HG03571 (cell line): ENCODE measurements around the gene COL25A1.
"Not testable (repeated sequence)": the region's sequence is repeated elsewhere in the genome, so short reads cannot be mapped to it uniquely, and the experiment has no call there.

Experiments used
- ATAC-seq: cut with Tn5 transposase; IDR thresholded peaks from one replicate; pipeline ENCODE4 v1.9.1; 2021; ENCODE audit not compliant: unreplicated experiment

The COL25A1 gene

GRCh38 chr4:108881986-108882385 is 420.5 kb downstream of the COL25A1 start:
- ATAC-seq = no peak

DNA sequence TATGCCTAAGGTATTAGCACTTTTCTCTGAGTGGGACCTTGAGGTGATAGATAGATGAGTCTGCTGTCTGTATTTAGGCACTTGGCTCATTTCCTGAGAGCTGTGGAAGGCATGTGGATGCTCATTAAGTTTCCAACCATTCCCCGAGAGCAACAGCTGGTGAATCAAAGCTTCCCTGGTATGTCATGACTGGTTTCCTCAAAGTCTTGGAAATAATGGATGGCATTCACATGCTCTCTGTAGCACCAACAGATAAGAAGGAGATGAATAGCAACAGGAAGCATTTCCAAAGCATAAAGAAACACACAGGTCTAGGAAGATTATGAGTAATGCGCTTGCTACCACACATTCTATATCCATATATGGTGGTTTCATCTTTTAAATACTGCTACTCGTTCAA is 421.3 kb downstream of the COL25A1 start:
- no peak for ATAC-seq

DNA sequence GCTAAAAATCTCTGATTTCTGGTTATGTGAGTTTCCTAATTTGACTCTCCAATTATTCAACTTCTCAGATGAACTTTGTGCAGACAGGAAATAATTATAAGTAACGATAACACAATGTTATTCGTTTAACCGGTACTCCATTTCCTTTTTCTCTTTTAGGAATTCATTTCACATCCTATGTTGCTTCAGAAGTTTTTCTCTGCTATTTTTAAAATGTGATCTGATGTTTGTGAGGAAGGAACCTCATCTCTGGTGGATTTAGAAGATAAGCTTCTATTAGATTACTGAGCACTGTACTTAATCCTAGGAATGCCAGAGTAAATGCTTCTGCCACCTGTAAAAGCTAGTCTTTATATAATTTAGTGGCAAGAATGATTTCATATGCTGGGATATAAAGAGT is 423.7 kb downstream of the COL25A1 start:
- no peak for ATAC-seq

- ATAC-seq = no peak
Measured at GRCh38 chr4:108877821-108878220, 424.6 kb downstream of the COL25A1 start.

DNA sequence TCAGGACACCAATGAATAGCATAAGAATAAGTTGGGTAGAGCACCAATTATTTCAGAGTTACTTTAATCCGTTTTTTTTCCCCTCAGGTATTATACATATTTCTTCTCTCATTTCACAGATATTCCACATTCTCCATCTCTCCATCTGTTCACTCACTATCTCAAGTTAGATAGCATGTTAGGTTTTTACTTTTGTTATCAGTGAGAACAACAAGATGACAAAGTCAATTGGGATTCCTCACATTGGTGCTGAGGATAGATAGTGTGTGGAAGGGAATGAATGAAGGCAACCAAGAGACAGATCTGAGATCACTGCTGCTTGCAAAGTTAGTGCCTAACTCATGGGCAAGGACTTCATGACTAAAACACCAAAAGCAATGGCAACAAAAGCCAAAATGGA is 427.7 kb downstream of the COL25A1 start:
- ATAC-seq = no peak

- ATAC-seq = not testable (repeated sequence)
Measured at GRCh38 chr4:108869970-108870369, 432.5 kb downstream of the COL25A1 start.

- ATAC-seq = no peak
Measured at GRCh38 chr4:108868606-108869227, 433.7 kb downstream of the COL25A1 start.

DNA sequence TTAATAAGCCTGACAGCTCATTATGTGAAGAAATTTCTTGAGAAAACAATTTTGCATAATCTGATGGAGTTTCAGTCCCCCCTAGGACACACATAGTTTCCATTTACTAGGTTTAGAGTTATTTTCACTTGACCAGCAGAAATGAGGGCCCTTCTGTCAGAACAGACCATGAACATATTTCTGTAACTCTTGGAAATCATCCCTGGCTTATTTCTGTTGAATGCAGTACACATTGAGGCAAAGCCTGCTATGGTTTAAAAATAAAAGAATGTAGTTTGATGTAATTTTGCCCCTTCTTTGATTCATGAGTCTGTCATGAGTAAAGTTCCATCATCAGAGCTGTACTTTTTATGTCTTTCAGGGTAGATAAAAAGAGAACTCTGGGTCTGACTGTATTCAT is 435.0 kb downstream of the COL25A1 start:
- no peak for ATAC-seq

DNA sequence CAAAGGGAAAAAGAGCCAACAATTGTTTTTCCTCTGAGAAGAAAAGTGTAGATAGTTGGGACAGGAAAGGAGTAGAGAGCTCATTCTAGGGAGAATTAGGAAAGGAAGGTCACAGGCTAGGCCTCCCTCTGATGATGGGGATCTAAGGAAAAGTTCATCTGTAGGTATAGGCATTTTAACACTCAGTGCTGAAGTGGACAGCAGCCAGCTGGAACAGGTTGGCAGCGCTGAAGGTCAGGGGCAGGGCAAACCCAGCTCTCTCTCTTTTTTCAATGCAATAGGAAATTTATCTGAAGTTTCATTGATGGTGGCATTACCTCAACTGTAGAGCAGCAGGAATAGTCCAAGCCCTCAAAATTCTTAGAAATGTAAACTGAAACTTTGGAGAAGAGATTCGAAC is 441.1 kb downstream of the COL25A1 start:
- no peak for ATAC-seq

DNA sequence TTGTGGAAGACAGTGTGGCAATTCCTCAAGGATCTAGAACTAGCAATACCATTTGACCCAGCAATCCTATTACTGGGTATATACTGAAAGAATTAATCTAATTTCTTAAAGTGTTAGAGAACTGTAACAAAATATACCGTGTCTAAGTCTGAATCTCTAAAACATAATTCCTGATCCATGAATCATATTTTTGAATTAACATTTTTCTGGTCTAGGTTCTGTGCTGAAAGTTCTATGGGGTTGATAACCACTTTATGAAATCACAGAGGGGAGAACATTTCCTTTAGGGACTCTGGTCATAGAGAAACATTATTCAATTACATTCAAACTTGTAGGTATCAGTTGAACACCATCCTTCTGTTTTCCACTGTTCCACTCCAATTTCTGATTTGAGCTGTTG is 447.7 kb downstream of the COL25A1 start:
- no peak for ATAC-seq

- no peak for ATAC-seq
Measured at GRCh38 chr4:108852691-108853090, 449.8 kb downstream of the COL25A1 start.

GRCh38 chr4:108851366-108851765 is 451.1 kb downstream of the COL25A1 start:
- no peak for ATAC-seq

DNA sequence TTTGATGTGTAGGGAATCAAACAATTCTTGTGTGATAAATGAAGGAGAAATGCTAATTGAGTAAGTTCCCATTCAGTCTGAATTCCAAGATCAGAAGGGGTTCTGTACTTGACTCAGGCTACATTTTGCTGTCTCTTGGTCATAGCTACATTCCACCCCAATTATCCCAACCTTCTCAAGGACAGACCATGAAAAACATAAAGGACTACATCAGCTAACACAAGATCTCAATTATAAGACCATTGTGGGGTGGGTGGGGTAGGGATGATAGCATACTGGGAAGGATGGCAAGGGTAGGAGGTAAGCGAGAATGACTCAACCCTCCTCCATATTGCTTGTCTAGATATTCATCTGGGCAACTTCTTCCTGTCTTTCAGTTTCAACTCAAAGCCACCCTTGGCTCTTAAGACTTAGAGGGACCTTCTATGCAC is 452.2 kb downstream of the COL25A1 start:
- peak; percentile 40 for ATAC-seq

DNA sequence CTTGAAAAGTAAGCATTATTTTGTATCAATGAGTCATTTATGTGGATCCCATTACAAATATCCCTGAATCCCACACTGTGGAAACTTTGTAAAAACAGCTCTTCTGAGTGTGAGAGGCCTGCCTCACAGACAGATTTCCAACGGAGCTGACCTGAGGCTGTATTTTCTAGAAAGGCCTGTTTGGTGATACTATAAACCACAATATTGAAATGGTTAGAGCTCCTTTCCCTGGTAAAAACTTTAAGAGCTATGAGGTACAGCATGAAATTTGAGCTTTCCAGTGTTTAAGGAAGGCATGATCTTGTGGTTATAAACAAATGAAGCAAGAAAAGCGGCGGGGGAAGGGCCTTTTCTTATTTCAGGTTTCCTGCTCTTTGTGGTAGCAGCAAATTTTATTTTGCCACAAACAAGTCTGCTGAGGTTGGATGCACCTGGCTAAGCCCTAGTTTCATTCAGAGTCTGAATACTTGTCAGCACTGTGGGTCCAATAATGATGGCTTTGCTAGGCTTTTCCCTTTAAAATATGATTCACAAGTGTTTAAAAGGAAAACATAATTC is 452.8 kb downstream of the COL25A1 start:
- peak; percentile 98 for ATAC-seq

DNA sequence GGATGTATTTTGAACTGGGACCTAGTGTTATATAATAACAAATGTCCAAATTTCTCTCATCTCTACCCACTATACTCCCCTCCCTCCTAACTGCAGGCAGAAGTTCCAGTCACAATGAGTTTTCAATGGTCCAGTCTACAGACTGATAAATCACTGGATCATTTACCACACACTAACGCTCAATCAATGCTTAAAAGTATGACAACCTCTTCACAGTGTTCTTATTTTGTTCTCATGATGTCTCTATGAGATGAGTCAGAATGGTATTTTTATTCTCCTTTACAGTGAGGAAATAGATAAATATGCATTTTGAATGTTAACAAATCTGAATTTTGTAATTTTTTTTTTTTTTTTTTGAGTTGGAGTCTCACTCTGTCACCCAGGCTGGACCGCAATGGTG is 455.9 kb downstream of the COL25A1 start:
- ATAC-seq = no peak

GRCh38 chr4:108840426-108840975 is 462.0 kb downstream of the COL25A1 start:
- no peak for ATAC-seq

DNA sequence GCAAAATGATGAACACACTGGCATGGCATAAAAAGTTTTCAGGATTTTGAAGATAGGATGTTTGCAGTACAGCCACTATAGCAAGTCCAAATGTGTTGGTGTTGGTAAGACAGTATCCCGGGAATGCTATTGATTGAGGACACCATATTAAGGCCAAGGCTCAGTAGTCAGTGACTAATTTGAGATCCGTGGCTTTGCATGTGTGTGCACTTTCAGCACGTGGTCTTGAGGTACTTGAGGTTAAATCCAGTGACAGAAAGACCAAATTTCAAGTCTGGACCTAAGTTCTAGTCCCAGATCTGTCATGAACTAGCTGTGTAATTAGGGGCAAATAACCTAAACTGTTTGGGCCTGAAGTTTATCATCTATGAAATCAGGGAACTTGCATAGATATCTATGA is 463.1 kb downstream of the COL25A1 start:
- ATAC-seq = no peak

DNA sequence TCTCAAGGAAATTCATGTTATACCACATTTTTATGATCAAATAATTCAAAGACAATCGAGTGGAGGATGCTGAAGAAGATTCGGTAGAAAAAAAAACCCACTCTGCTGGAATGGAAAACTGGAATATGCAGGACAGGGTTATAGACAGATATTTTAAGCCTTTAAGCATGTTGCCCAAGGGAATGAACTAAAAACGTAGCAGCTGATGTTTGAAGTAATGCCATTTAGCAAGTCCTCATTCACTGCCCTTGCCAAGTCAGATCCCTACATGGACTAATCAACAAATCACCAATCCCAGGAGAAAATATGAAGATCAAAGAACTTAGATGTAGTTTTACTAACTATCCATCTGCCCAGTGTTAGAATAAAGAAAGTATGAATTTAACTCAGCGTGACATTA is 464.0 kb downstream of the COL25A1 start:
- ATAC-seq = no peak

- no peak for ATAC-seq
Measured at GRCh38 chr4:108834835-108835384, 467.5 kb downstream of the COL25A1 start.

DNA sequence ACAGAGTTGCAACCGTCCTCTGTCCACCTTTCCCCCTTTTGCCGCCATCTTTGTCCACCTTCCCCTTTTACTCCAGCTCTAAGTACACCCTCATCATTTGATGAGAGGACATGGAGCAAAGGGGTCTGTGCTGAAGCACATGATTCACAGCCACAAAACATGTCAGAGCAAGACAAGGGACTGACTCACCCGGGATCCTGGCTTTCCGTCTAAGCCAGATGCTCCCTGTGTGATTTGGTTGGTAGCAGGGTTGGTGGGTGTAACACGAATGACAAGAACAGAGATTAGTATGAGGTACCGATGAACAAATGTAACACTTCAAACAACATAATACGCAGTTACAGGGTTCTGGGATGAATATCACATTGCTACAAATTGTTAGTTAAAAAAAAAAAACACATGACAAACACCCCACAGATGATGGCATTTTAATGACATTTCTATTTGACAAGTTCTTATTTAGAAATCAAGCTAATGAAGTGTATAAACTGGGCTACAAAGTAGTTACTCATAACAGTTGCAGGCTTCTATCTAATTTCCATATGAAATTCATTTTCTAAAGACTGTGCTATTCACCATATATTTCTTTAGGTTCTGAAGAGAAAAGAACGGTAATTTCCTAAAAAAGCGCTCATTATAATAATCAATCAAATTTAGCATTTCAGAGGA is 468.2 kb downstream of the COL25A1 start:
- no peak for ATAC-seq

DNA sequence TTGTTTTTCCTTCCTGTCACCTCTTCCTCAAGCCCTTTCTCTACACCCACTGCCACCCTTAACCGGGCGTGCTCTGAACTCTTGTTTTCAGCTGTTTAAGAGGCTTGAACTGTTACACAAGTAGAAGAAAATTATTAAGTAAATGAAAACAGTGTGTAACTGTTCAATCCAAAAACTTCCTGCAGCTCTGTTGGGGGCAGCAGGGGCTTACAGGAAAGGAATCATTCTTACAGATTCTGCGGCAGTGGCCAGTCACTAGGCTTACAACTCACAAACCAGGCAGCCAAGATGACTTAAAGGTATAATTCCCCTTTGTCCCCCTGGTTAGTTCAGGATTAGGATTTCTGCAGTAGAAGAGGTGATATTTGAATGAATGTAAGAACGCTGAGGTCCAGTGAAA is 469.4 kb downstream of the COL25A1 start:
- no peak for ATAC-seq

- no peak for ATAC-seq
Measured at GRCh38 chr4:108831886-108832285, 470.6 kb downstream of the COL25A1 start.
